SK-N-DZ (cell line): ENCODE results near the gene EDNRA.

Experiments used
- DNase-seq: peaks from one replicate; pipeline ENCODE4 v3.0.0-alpha.2; 2015; ENCODE audit warnings: low spot score

The EDNRA gene

DNA sequence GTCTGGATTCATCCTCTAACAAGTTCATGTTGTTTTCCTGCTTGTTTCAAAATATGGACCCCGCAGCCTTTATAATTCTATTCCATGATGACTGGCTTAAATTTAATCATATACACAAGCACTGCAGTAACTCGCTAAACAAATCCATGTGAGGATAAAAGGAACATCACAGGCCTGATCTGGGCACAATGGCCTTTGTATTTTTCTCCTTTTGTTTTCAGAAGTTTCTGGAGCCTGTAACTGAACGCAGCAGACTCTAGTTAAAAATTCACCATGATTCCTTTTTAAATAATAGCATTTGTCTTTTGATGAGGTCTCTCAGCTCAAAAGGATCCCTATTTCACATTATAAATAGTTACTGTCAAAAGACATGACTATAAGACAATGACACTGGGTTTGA, 106.1 kb downstream of the EDNRA start:
- no peak for DNase-seq

DNA sequence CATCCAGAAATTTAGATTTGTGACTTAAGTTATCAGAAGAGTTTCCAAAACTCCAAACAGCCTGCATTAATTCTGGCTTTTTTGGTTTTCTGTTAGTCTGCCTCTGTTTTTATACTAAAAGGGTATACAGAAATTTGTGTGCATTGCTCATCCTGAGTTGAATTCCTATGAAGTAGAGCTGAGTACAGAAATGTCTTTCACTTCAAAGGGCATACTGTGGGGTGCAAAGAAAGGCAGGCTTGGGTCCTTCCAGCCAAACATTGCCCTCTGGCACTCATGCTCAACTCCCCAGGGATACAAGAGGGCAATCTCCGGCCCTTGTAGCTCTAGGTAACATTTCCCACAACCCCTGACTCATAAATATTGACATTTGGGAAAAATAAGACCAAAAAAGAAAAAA, 108.7 kb downstream of the EDNRA start:
- no peak for DNase-seq

DNA sequence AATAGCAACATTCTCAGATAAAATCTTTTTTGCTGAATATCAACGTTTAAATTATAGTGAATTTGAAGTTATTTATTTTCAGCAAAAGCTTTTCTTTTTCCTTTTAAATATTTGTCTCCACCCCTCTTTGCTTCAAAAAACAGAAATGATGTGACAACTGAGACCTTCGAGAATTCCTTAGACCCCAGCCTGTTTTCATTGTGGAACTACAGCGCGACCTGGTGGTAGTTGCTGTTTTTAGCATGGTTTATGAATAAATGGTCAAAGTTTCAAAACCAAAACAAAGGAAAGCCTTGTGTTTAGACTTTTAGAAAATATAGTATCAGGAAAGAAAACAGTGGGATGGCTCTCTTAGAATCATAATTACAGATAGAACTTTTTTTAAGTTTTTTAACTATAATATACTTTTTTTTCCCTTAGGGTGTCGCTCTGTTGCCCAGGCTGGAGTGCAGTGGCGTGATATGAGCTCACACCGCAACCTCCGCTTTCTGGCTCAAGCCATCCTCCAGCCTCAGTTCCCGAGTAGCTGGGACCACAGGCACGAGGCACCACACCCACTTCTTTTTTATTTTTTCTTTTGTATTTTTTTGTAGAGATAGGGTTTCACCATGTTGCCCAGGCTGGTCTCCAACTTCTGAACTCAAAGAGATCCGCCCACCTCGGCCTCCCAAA, 109.5 kb downstream of the EDNRA start:
- peak; percentile 55 for DNase-seq

DNA sequence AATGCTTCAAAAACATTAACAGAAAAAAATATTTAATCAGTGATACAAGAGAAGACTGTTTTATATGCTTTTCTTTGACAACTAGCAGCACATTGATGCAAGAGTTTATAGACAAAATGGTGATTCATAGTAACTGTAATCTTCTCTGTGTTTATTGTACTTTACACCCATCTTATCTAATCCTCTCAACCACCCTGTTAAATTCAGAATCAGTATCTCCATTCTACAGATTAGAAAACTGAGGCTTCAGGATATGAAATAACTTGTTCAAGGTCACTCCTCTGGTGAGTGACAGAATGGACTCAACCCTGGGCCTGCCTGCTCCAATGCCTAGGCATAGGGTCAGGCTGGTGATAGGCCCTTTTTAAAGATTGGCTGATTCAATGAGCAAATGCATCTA, 110.2 kb downstream of the EDNRA start:
- DNase-seq = no peak

DNA sequence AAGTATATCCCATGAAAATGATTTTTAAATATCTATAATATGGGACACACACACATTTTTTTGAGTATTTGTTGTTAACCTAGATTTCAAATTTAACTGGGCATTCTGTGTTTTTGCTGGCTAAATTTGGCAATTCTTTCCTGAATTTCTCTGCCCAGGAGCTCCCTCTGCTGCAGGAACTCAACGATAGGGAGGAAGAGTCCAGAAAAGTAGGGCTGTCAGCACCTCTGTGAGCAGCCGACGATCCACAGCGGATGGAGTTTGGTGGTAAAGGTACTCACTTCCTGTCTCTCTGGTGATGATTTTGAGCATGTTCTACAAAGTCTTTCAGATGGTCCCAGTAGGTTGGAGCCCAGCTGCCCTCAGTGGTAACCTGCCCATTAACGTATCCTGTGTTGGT, 113.2 kb downstream of the EDNRA start:
- no peak for DNase-seq
